IgD-negative memory B cell (primary cell): ENCODE results near the gene AACS. TPM values are rescaled to one million over a fixed set of nuclear protein-coding genes. Genes with fewer than 3 reads are reported as not detected.
"Not testable (repeated sequence)": the region's sequence is repeated elsewhere in the genome, so short reads cannot be mapped to it uniquely, and the experiment has no call there.

Source experiments
- H3K27ac Mint-ChIP-seq, 3 donors: one replicate each; pipeline ENCODE4 v1.8.0; 2020 to 2022; ENCODE audit warnings: mild to moderate bottlenecking in 3 of 3, mixed read lengths in 3 of 3, moderate library complexity in 1 of 3
- H3K27me3 Mint-ChIP-seq: one replicate; pipeline ENCODE4 v1.8.0; 2021; ENCODE audit warnings: mixed read lengths
- H3K36me3 Mint-ChIP-seq: one replicate; pipeline ENCODE4 v1.8.0; 2020; ENCODE audit warnings: mild to moderate bottlenecking, mixed read lengths
- H3K4me1 Mint-ChIP-seq, 3 donors: one replicate each; pipeline ENCODE4 v1.8.0; 2020 to 2022; ENCODE audit warnings: mixed read lengths in 3 of 3, mild to moderate bottlenecking in 1 of 3
- H3K4me3 Mint-ChIP-seq, 4 donors: one replicate each; pipeline ENCODE4 v1.8.0; 2020 to 2022; ENCODE audit warnings: mild to moderate bottlenecking in 4 of 4, mixed read lengths in 4 of 4, moderate library complexity in 3 of 4
- H3K9me3 Mint-ChIP-seq, 3 donors: one replicate each; pipeline ENCODE4 v1.8.0; 2020 to 2021; ENCODE audit warnings: mixed read lengths in 3 of 3, mild to moderate bottlenecking in 1 of 3
- polyA plus RNA-seq: library from polyadenylated mRNA; unstranded; fragments of 300-500 nt; fragmentation: Illumina TruSeq; gene quantifications from one replicate; pipeline ENCODE4 v1.2.3, GENCODE V29; 2021

Gene AACS, protein sequence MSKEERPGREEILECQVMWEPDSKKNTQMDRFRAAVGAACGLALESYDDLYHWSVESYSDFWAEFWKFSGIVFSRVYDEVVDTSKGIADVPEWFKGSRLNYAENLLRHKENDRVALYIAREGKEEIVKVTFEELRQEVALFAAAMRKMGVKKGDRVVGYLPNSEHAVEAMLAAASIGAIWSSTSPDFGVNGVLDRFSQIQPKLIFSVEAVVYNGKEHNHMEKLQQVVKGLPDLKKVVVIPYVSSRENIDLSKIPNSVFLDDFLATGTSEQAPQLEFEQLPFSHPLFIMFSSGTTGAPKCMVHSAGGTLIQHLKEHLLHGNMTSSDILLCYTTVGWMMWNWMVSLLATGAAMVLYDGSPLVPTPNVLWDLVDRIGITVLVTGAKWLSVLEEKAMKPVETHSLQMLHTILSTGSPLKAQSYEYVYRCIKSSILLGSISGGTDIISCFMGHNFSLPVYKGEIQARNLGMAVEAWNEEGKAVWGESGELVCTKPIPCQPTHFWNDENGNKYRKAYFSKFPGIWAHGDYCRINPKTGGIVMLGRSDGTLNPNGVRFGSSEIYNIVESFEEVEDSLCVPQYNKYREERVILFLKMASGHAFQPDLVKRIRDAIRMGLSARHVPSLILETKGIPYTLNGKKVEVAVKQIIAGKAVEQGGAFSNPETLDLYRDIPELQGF
- polyA plus RNA-seq, result 4.2 TPM

DNA sequence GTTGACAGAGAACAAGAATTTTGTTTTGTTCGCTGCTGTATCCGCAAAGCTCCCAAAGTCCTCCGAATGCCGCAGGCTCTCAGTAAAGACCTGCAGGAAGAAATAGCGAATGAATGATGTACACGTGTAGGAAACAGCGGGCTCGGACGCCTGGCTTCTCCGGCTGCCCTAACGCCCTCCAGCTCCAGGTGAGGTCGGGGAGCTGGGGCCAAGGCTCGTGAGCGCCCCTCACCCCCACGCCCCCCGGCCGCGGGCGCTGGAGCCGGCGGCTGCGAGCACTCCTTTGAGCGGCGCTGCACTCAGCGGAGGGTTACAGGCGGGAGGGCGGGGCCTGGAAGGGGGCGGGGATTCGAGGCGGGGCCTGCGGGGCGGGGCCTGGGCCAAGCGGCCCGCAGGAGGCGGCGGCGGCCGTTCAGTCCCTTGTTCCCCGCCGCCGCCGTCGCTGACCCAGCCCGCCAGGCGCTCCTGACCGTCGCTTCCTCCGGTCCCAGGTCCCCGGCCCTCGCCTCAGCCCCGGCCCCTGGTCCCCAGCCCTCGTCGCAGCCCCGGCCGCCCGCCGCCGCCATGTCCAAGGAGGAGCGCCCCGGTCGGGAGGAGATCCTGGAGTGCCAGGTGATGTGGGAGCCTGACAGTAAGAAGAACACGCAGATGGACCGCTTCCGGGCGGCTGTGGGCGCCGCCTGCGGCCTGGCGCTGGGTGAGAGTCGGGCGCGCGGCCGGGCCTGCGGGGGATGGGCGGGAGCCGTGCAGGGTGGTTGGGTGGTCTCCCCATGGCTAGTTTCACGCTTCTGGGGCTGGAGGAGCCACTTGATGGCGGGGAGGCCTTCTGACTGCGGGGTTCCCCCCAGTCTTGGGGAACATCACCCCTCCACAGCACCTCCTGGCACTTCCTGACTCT, at the start of gene AACS:
Gene AACS, plus strand, starts transcription at position 415 of the 898 bp plus-strand sequence. Its CDS starts 150 bp downstream, at position 565.
- H3K4me1 Mint-ChIP-seq, result peaks cover 8 to 10% (median 10%) of the 10 kb centered on the region in 3 donors
- peaks cover 3% of the 10 kb centered on the region for H3K27me3 Mint-ChIP-seq
- no peaks in the 10 kb centered on the region for H3K9me3 Mint-ChIP-seq
- peak within 1 kb of the TSS; percentile 78 to 94 (median 90) for H3K4me3 Mint-ChIP-seq
- peak within 1 kb of the TSS in 2 of 3 donors; percentile 77 to 78 for H3K27ac Mint-ChIP-seq
- H3K36me3 Mint-ChIP-seq, result no peaks in the 10 kb centered on the region

DNA sequence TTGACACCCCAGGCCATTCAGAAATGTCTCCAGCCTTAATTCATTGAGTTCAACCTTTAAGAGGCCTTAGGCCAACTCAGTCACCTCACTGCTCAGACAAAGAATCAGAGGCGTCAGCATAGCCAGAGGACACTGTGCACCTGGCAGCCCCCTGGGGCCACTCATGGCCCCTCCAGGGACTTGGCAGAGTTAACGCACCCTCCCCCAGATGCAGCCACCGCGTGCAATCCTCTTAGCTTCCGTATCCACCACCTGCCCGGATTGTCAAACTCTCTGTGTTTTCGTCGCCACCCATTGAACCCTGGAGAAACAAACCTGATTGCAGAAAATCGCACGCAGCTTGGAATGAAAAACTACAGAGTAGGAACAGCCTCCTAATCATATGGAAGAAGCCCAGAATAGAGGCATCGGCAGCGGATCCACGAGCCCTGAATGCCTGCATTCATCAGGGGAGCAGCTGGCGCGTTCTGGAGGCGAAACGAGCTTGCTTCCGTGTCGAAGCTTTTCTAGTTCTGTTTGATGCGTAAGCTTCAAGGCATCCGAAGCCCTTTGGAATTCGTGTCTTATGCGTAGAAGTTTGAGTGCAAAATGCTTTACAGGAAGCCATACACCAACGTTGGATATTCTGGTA, 49.4 kb upstream of the AACS start:
- Mint-ChIP-seq H3K4me1 (no peaks in the 10 kb centered on the region), H3K4me3 (no peak overlapping the region), H3K9me3 (no peaks in the 10 kb centered on the region), H3K36me3 (peaks cover 7% of the 10 kb centered on the region), H3K27me3 (no peaks in the 10 kb centered on the region), H3K27ac (no peak overlapping the region)

DNA sequence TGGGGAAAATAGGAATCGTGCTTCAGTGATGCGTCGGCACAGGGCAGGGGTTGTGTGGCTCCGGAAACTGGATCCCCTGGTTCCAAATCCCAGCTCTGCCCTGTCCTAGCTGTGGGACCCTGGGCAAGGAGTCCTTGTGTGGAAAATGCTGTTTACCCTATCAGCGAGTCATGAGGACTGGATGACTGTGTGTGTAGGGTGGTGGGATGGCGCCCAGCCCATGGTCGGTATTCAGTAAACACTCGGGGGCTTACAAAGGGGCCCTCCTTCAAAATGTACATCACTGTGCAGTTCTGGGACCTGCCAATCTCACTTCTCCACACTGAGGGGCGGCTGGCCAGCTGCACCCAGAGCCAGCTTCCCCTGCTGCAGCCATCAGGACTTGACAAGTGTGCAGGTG, 47.4 kb upstream of the AACS start:
- Mint-ChIP-seq H3K4me1 (no peaks in the 10 kb centered on the region), H3K4me3 (no peak overlapping the region), H3K27me3 (no peaks in the 10 kb centered on the region), H3K9me3 (no peaks in the 10 kb centered on the region), H3K36me3 (peaks cover 7% of the 10 kb centered on the region), H3K27ac (peak overlapping the region in 1 of 3 donors; percentile 73)

DNA sequence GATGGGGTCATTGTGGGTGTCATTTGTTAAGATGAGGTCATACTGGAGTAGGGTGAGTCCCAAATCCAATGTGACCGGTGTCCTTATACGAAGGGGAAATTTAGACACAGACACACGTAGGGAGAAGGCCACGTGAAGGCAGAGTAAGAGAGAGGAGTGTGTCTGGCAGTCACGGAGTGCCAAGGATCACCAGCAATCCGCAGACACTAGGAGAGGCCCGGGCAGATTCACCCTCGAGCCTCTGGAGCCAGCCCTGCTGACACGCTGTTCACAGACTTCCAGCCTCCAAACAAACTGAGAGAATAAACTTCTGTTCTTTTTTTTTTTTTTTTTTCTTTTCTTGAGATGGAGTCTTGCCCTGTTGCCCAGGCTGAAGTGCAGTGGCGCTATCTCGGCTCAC, 46.9 kb upstream of the AACS start:
- Mint-ChIP-seq H3K4me3 (no peak overlapping the region), H3K27me3 (no peaks in the 10 kb centered on the region), H3K36me3 (peaks cover 9% of the 10 kb centered on the region), H3K27ac (peak overlapping the region in 1 of 3 donors; percentile 73), H3K9me3 (no peaks in the 10 kb centered on the region), H3K4me1 (no peaks in the 10 kb centered on the region)

DNA sequence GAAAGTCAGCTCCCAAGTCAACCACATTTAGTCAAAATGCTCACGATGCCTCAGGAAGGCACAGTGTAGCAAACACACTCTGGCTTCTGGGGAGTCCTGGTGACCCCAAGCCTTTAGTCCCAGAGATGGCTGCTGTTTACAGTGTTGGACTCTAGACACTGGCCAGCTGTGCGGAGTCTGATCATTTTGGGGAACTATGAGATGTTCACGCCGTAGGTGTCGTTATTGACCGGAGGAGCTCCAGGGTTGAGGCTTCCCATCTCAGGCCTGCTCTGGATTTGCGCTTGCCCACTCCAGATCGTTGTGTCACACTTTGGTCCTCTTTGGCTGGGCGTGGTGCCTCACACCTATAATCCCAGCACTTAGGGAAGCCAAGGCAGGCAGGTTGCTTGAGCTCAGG, 44.1 kb upstream of the AACS start:
- H3K27ac Mint-ChIP-seq, result peak overlapping the region in 1 of 3 donors; percentile 43

DNA sequence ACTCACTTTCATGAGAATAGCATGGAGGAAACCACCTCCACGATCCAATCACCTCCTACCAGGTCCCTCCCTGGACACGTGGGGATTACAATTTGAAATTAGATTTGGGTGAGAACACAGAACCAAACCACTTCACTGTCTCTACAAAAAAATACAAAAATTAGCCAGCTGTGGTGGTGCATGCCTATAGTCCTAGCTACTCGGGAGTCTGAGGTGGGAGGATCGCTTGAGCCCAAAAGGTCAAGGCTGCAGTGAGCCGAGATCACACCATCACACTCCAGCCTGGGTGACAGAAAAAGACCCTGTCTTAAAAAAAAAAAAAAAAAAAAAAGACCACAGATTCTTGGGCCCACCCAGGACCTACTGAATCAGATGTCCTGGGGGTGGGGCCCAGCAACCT, 43.5 kb upstream of the AACS start:
- no peaks in the 10 kb centered on the region for H3K9me3 Mint-ChIP-seq
- H3K27ac Mint-ChIP-seq, result no peak overlapping the region
- peaks cover 9% of the 10 kb centered on the region for H3K36me3 Mint-ChIP-seq
- no peaks in the 10 kb centered on the region for H3K4me1 Mint-ChIP-seq
- H3K4me3 Mint-ChIP-seq, result no peak overlapping the region
- no peaks in the 10 kb centered on the region for H3K27me3 Mint-ChIP-seq

More for the DNA sequence above, 44.1 kb upstream of the AACS start:
- Mint-ChIP-seq H3K36me3 (peaks cover 7% of the 10 kb centered on the region), H3K9me3 (no peaks in the 10 kb centered on the region), H3K4me3 (no peak overlapping the region), H3K27me3 (no peaks in the 10 kb centered on the region), H3K4me1 (no peaks in the 10 kb centered on the region)

DNA sequence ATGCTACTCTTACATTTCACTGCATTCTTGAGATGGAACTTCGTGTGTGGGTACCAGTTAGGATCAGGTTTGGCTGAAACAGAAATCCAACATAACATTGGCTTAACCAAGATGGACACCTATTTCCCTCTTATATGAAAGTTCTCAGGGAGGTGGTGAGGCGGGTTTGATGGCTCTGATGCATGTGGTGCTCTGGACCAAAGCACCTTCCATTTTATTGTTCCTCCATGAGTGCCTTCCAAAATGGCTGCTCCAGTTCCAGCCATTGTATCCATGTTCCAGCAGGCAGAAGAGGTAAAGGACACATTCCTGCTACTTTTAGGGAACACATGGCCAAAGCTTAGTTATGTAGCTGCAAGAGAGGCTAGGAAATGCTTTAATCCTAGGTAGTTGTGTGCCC, 42.2 kb upstream of the AACS start:
- H3K27me3 Mint-ChIP-seq, result no peaks in the 10 kb centered on the region
- H3K9me3 Mint-ChIP-seq, result no peaks in the 10 kb centered on the region
- peaks cover 12% of the 10 kb centered on the region for H3K36me3 Mint-ChIP-seq

DNA sequence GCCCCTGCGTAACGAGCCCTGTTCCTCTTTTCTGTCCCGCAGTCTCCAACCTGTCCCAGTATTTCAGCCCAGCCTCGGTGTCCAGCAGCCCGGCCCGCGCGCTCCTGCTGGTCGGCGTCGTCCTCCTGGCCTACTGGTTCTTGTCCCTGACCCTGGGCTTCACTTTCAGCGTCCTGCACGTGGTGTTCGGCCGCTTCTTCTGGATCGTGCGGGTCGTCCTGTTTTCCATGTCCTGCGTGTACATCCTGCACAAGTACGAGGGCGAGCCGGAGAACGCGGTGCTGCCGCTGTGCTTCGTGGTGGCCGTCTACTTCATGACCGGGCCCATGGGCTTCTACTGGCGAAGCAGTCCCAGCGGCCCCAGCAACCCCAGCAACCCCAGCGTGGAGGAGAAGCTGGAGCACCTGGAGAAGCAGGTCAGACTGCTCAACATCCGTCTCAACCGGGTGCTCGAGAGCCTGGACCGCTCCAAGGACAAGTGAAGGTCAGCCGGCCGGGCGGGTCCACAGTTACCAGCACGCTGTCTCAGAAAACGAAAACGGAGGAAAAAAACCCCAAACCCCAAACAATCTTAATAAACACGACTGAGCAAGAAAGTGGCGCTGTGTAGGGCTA, 40.2 kb upstream of the AACS start:
- no peak overlapping the region for H3K27ac Mint-ChIP-seq
- H3K9me3 Mint-ChIP-seq, result no peaks in the 10 kb centered on the region
- no peak overlapping the region for H3K4me3 Mint-ChIP-seq
- no peaks in the 10 kb centered on the region for H3K4me1 Mint-ChIP-seq
- H3K27me3 Mint-ChIP-seq, result no peaks in the 10 kb centered on the region
- peaks cover 9% of the 10 kb centered on the region for H3K36me3 Mint-ChIP-seq

More for the DNA sequence above, 42.2 kb upstream of the AACS start:
- no peaks in the 10 kb centered on the region for H3K4me1 Mint-ChIP-seq
- H3K27ac Mint-ChIP-seq, result no peak overlapping the region
- H3K4me3 Mint-ChIP-seq, result no peak overlapping the region

DNA sequence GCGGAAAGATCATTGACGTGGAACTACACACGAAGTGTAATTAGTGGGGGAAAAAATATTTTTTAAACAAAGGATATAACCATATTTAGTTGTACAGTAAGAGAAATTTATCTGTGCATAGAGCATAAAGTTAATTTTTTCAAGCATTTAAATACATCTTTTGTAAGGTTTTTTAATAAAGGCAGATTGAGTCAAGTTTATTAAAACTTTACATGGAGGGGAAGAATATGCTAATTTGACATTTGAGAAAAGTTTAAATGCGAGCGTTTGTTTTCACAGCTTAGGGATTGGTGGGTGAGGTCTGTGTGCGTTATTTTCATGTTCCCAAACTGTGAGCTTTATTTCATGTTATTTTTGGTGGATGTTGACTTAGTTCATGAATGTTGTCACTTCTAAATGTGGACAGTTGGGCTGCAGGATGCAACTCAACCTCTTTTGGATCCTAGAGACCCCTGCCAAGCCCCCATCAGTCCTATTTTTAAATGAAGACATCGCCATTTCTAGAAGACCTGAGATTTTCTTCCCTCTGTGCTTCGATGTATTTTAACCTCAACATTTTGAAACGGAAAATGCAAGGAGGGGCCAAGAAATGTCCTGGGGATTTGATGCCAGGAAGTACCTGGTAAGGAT, 39.5 kb upstream of the AACS start:
- Mint-ChIP-seq H3K36me3 (peaks cover 9% of the 10 kb centered on the region), H3K4me3 (no peak overlapping the region), H3K27ac (no peak overlapping the region), H3K27me3 (no peaks in the 10 kb centered on the region), H3K9me3 (no peaks in the 10 kb centered on the region), H3K4me1 (no peaks in the 10 kb centered on the region)

DNA sequence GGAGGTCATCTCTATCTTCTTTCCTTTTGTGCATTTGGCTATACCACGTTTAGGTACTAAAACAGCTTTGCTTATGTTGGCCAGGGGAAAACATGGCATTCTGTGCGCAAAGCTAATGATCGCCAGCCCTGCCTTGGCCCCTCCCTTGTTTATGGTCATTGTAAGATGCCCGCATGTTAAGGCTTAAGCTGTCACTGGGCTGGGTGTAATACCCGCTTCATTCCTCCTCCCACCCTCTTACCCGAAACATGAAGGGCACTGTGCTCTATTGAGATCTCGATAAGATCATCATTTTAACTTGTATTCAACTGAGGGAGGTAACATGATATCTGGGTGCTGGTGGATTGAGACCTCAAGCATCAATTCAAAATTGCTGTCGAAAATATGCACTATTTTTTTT, 37.1 kb upstream of the AACS start:
- Mint-ChIP-seq H3K4me3 (no peak overlapping the region), H3K36me3 (peaks cover 7% of the 10 kb centered on the region), H3K9me3 (no peaks in the 10 kb centered on the region), H3K27me3 (no peaks in the 10 kb centered on the region), H3K4me1 (peaks cover 0 to 2% (median 0%) of the 10 kb centered on the region in 3 donors), H3K27ac (no peak overlapping the region)

DNA sequence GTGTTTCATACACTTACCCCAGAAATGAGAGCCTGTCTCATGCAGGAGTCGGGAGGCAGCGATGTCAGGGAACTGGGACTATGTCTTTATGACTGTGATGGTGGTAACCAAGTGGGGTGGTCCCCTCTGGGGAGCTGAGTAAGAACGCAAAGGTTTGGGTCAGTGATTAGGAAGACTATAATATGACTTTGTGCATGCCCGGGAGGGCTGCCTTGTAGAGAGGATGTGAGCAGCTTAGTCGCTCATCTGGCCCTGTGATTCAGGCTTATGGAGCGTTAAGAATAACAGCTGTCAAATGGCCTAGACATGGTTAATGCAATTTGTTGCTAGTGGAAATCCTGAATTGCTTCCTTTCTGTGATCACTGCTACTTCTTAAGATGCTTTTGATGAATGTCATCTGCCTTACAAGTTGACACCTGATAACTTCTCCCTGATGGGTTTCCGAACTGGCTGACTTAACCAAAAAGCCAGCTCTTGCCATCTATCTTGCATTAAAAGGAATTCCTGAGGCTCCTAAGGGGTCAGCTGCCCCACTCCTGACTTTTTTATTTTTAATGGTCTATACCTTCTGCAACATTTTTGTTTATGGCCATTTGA, 35.4 kb upstream of the AACS start:
- peaks cover 0 to 2% (median 0%) of the 10 kb centered on the region in 3 donors for H3K4me1 Mint-ChIP-seq
- H3K27ac Mint-ChIP-seq, result no peak overlapping the region

DNA sequence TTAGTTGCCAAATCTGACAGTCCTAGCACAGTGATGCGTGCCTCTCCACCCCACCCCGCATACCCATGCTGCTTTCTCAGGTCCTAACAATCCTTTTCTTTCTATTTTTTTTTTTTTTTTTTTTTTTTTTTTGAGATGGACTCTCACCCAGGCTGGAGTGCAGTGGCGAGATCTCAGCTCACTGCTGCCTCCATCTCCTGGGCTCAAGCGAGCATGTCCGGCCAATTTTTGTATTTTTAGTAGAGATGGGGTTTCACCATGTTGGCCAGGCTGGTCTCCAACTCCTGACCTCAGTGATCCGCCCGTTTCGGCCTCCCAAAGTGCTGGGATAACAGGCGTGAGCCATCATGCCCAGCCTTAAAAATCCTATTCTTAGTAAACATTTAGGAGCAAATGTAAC, 33.8 kb upstream of the AACS start:
- H3K27me3 Mint-ChIP-seq, H3K4me1 Mint-ChIP-seq, H3K36me3 Mint-ChIP-seq, H3K4me3 Mint-ChIP-seq, H3K9me3 Mint-ChIP-seq, H3K27ac Mint-ChIP-seq: not testable (repeated sequence)

More for the DNA sequence above, 35.4 kb upstream of the AACS start:
- peaks cover 7% of the 10 kb centered on the region for H3K36me3 Mint-ChIP-seq
- H3K4me3 Mint-ChIP-seq, result no peak overlapping the region
- H3K9me3 Mint-ChIP-seq, result no peaks in the 10 kb centered on the region
- no peaks in the 10 kb centered on the region for H3K27me3 Mint-ChIP-seq

DNA sequence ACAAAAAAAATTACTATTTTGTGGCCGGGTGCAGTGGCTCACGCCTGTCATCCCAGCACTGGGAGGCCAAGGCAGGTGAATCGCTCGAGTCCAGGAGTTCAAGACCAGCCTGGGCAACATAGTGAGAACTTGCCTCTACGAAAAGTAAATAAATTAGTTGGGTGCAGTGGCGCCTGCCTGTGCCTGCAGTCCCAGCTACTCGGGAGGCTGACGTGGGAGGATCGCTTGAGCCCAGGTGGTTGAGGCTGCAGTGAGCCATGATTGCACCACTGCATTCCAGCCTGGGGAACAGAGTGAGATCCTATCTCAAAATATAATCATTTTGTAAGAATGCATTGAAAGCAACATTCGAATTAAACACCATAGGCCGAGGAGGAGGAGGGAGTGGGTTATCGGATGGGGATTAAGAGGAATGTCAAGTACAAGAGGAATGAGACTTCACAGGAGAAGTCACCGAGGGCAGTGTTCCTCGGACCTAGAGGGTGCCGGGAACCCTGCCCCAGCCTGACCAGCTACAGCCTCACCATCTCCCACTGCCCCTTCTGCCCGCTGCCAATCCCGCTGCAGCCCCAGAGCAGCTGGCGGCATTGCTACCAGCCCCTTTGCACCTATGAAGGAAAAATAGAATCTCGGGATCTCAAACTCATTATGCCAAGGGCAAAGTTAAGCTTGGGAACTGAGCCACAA, 32.6 kb upstream of the AACS start:
- Mint-ChIP-seq H3K9me3 (no peaks in the 10 kb centered on the region), H3K27ac (no peak overlapping the region), H3K27me3 (no peaks in the 10 kb centered on the region), H3K36me3 (peaks cover 4% of the 10 kb centered on the region), H3K4me3 (no peak overlapping the region), H3K4me1 (peaks cover 0 to 2% (median 0%) of the 10 kb centered on the region in 3 donors)
